Neutrophil (primary cell): ENCODE measurements around the gene NLRC5.

Experiments
- H3K27ac ChIP-seq: fragments of 200-600 bp; sonication (generic); 2 replicates; pipeline ENCODE4 v1.5.1; 2016; ENCODE audit warnings: mild to moderate bottlenecking, moderate library complexity
- H3K27me3 ChIP-seq: fragments of 200-600 bp; sonication (generic); 2 replicates; pipeline ENCODE4 v1.6.0; 2016; ENCODE audit warnings: mild to moderate bottlenecking
- H3K36me3 ChIP-seq: fragments of 200-600 bp; sonication (generic); 2 replicates; pipeline ENCODE4 v1.5.1; 2017
- H3K4me1 ChIP-seq, 2 experiments: fragments of 200-600 bp in 1 of 2; sonication (generic) in 1 of 2; 1 replicate in 1 of 2; 2 replicates in 1 of 2; pipeline versions ENCODE4 v1.5.1 to v1.6.1; 2013 to 2016; ENCODE audit warnings: low read depth in 1 of 2, low read length in 1 of 2, mild to moderate bottlenecking in 1 of 2, moderate library complexity in 1 of 2; ENCODE audit not compliant: control insufficient read depth in 1 of 2, insufficient read depth in 1 of 2
- H3K4me3 ChIP-seq, 2 experiments: fragments of 200-600 bp in 1 of 2; sonication (generic) in 1 of 2; 1 replicate in 1 of 2; 2 replicates in 1 of 2; pipeline ENCODE4 v1.5.1; 2013 to 2016; ENCODE audit warnings: low read depth in 1 of 2, low read length in 1 of 2, mild to moderate bottlenecking in 1 of 2, moderate library complexity in 1 of 2
- H3K9me3 ChIP-seq: fragments of 200-600 bp; sonication (generic); 2 replicates; pipeline ENCODE4 v1.5.1; 2016
- CTCF ChIP-seq: fragments of 200-600 bp; sonication (generic); IDR thresholded peaks from 2 replicates; pipeline ENCODE4 v1.5.1; 2016; ENCODE audit warnings: antibody characterized with exemption

NLRC5 gene

GRCh38 chr16:57133031-57133430 lies 143.7 kb downstream of the NLRC5 start:
- Histone ChIP-seq H3K36me3 (peaks cover 50% of the 10 kb centered on the region), H3K9me3 (no peaks in the 10 kb centered on the region), H3K27me3 (no peaks in the 10 kb centered on the region), H3K27ac (peak overlapping the region; percentile 87), H3K4me3 (no peak overlapping the region), H3K4me1 (peaks cover 57 to 65% of the 10 kb centered on the region in 2 experiments)
- no peak for TF ChIP-seq CTCF
